Smooth muscle cell (in vitro differentiated cells): ENCODE results near the gene PSMB1. TPM values are rescaled to one million over a fixed set of nuclear protein-coding genes. Genes with fewer than 3 reads are reported as not detected.

Source experiments
- DNase-seq: peaks from one replicate; lab custom pipeline; 2025; ENCODE audit not compliant: unreplicated experiment; lab: John Stamatoyannopoulos, UW
- H2AFZ ChIP-seq: fragments of 200-600 bp; sonication (generic); 2 replicates; pipeline ENCODE4 v1.6.0; 2016; ENCODE audit warnings: antibody characterized with exemption, low read depth, mild to moderate bottlenecking
- H3F3A ChIP-seq: fragments of 200-600 bp; sonication (generic); 2 replicates; pipeline ENCODE4 v1.6.0; 2017; ENCODE audit warnings: antibody characterized with exemption, low read depth
- H3K27ac ChIP-seq: fragments of 200-600 bp; sonication (generic); 2 replicates; pipeline ENCODE4 v1.5.1; 2016; ENCODE audit warnings: low read depth, mild to moderate bottlenecking
- H3K27me3 ChIP-seq: fragments of 200-600 bp; sonication (generic); 2 replicates; pipeline ENCODE4 v1.6.1; 2016; ENCODE audit warnings: low read depth, mild to moderate bottlenecking
- H3K36me3 ChIP-seq: fragments of 200-600 bp; sonication (generic); 2 replicates; pipeline ENCODE4 v1.5.1; 2016; ENCODE audit warnings: low read depth
- H3K4me1 ChIP-seq: fragments of 200-600 bp; sonication (generic); 2 replicates; pipeline ENCODE4 v1.5.1; 2016; ENCODE audit warnings: low read depth
- H3K4me2 ChIP-seq: fragments of 200-600 bp; sonication (generic); 2 replicates; pipeline ENCODE4 v1.6.0; 2016; ENCODE audit warnings: mild to moderate bottlenecking
- H3K4me3 ChIP-seq: fragments of 200-600 bp; sonication (generic); 2 replicates; pipeline ENCODE4 v1.5.1; 2016; ENCODE audit warnings: mild to moderate bottlenecking
- H3K79me2 ChIP-seq: fragments of 200-600 bp; sonication (generic); 2 replicates; pipeline ENCODE4 v1.6.0; 2016; ENCODE audit warnings: low read depth, mild to moderate bottlenecking
- H3K9ac ChIP-seq: fragments of 200-600 bp; sonication (generic); 2 replicates; pipeline ENCODE4 v1.6.0; 2016; ENCODE audit warnings: low read depth
- H3K9me3 ChIP-seq: fragments of 200-600 bp; sonication (generic); replicated peaks from 2 replicates; pipeline ENCODE4 v1.5.1; 2016; ENCODE audit warnings: low read depth
- H4K20me1 ChIP-seq: fragments of 200-600 bp; sonication (generic); 2 replicates; pipeline ENCODE4 v1.6.0; 2016; ENCODE audit warnings: low read depth
- CTCF ChIP-seq: fragments of 200-600 bp; sonication (generic); IDR thresholded peaks from 2 replicates; pipeline ENCODE4 v1.5.1; 2017; ENCODE audit warnings: borderline replicate concordance, mild to moderate bottlenecking, antibody characterized with exemption; ENCODE audit not compliant: insufficient read depth, poor library complexity, severe bottlenecking
- WGBS: methylation state at CpG from one replicate; pipeline ENCODE4 v1.1.7; 2016; ENCODE audit warnings: low lambda C conversion rate; 5-methylcytosine and 5-hydroxymethylcytosine counted together
- polyA plus RNA-seq: library from polyadenylated mRNA; unstranded; fragments of >200 nt; fragmentation: Nextera tagmentation; extraction: Ambion mirVana; gene quantifications from 2 replicates; pipeline ENCODE4 v1.2.1, GENCODE V29; 2016
- total RNA-seq: library from RNA; depleted of rRNA; stranded (reverse); fragments of >200 nt; gene quantifications from 2 replicates; pipeline ENCODE4 v1.2.3, GENCODE V29; 2014

PSMB1 gene
- total and polyA plus RNA-seq, 2 experiments from 2014 or later = 233 to 484 TPM

GRCh38 chr6:170489836-170490235, 63.3 kb downstream of the PSMB1 start:
- no peak for DNase-seq
- H2AFZ ChIP-seq = no peak overlapping the region
- H3K27me3 ChIP-seq = peaks cover 6% of the 10 kb centered on the region
- H3F3A ChIP-seq = no peaks in the 10 kb centered on the region
- H3K4me3 ChIP-seq = no peak overlapping the region
- H3K9ac ChIP-seq = no peak overlapping the region
- H3K36me3 ChIP-seq = no peaks in the 10 kb centered on the region
- no peak overlapping the region for H3K27ac ChIP-seq
- no peaks in the 10 kb centered on the region for H4K20me1 ChIP-seq
- no peaks in the 10 kb centered on the region for H3K9me3 ChIP-seq
- peaks cover 12% of the 10 kb centered on the region for H3K4me1 ChIP-seq
- 72% methylated on average over 3 of the region's 3 CpGs for WGBS
- no peak overlapping the region for H3K4me2 ChIP-seq
- H3K79me2 ChIP-seq = no peaks in the 10 kb centered on the region
- TF ChIP-seq CTCF = no peak

- Histone ChIP-seq H3K9ac (no peak overlapping the region), H3K27ac (no peak overlapping the region), H3K4me2 (no peak overlapping the region), H3K4me1 (peaks cover 12% of the 10 kb centered on the region), H4K20me1 (no peaks in the 10 kb centered on the region), H2AFZ (no peak overlapping the region), H3K79me2 (no peaks in the 10 kb centered on the region), H3K27me3 (peaks cover 6% of the 10 kb centered on the region), H3F3A (no peaks in the 10 kb centered on the region), H3K9me3 (no peaks in the 10 kb centered on the region), H3K36me3 (no peaks in the 10 kb centered on the region), H3K4me3 (no peak overlapping the region)
- no peak for DNase-seq
- WGBS = 92% methylated on average over 4 of the region's 4 CpGs
- TF ChIP-seq CTCF = no peak
Observed at GRCh38 chr6:170487707-170488329, 65.3 kb downstream of the PSMB1 start.

- Histone ChIP-seq H3K9ac (no peak overlapping the region), H3K4me1 (peaks cover 12% of the 10 kb centered on the region), H4K20me1 (no peaks in the 10 kb centered on the region), H3K79me2 (no peaks in the 10 kb centered on the region), H3F3A (no peaks in the 10 kb centered on the region), H3K36me3 (no peaks in the 10 kb centered on the region), H3K4me3 (no peak overlapping the region), H3K9me3 (no peaks in the 10 kb centered on the region), H2AFZ (no peak overlapping the region), H3K27me3 (peaks cover 6% of the 10 kb centered on the region), H3K4me2 (no peak overlapping the region), H3K27ac (no peak overlapping the region)
- WGBS = 86% methylated on average over 5 of the region's 5 CpGs
- DNase-seq = no peak
- TF ChIP-seq CTCF = no peak
Observed at GRCh38 chr6:170485159-170485558, 67.9 kb downstream of the PSMB1 start.

Other genes starting within 250 kb of the PSMB1 start
- 17.8 and 22.8 TPM in 2 replicates for gene FAM120B, start 246.5 kb downstream of the PSMB1 start, total RNA-seq
- 22.2 and 26.3 TPM in 2 replicates for gene FAM120B, start 246.5 kb downstream of the PSMB1 start, polyA plus RNA-seq
- 19.9 and 30.1 TPM in 2 replicates for gene TBP, start 1.1 kb upstream of the PSMB1 start, total RNA-seq
- 25.6 and 26.4 TPM in 2 replicates for gene TBP, start 1.1 kb upstream of the PSMB1 start, polyA plus RNA-seq
- 43.9 and 52.6 TPM in 2 replicates for gene PDCD2, start 31.3 kb upstream of the PSMB1 start, total RNA-seq
- gene PDCD2, start 31.3 kb upstream of the PSMB1 start, polyA plus RNA-seq = 36.8 and 40.9 TPM in 2 replicates